Brain microvascular endothelial cell (primary cell): ENCODE data around the gene TCF4.

Experiments used
- DNase-seq: peaks from one replicate; pipeline ENCODE4 v3.0.0-alpha.2; 2020
- H3K27ac ChIP-seq: fragments of 250-450 bp; sonication (Bioruptor Pico); 2 replicates; pipeline ENCODE4 v1.5.1; 2020; ENCODE audit warnings: mild to moderate bottlenecking, moderate library complexity
- H3K27me3 ChIP-seq: fragments of 250-450 bp; sonication (Bioruptor Pico); replicated peaks from 2 replicates; pipeline ENCODE4 v1.5.1; 2020; ENCODE audit warnings: mild to moderate bottlenecking
- H3K36me3 ChIP-seq: fragments of 250-450 bp; sonication (Bioruptor Pico); replicated peaks from 2 replicates; pipeline ENCODE4 v1.5.1; 2020; ENCODE audit warnings: mild to moderate bottlenecking
- H3K4me3 ChIP-seq: 2 replicates; pipeline ENCODE4 v1.5.1; 2011; ENCODE audit warnings: low read depth, mild to moderate bottlenecking, control low read depth, low read length, moderate library complexity
- CTCF ChIP-seq: IDR thresholded peaks from 2 replicates; pipeline ENCODE4 v1.5.1; 2011; ENCODE audit warnings: low read depth, mild to moderate bottlenecking, moderate library complexity, low read length, control low read depth, inconsistent platforms; ENCODE audit errors: missing control alignments
- in situ Hi-C: cut with HindIII; loops from 2 replicates; pipeline ENCODE4 v1.10.0; 2017; ENCODE audit warnings: low sequenced_read_pairs, low pct_ligation_motif_present

The TCF4 gene

GRCh38 chr18:55506074-55506473 is 81.9 kb downstream of the TCF4 start:
- no peak overlapping the region for H3K4me3 ChIP-seq
- in situ Hi-C loops, result no loop called here
- H3K36me3 ChIP-seq, result no peaks in the 10 kb centered on the region
- DNase-seq, result no peak
- no peaks in the 10 kb centered on the region for H3K27me3 ChIP-seq
- TF ChIP-seq CTCF, result no peak
- no peak overlapping the region for H3K27ac ChIP-seq

- no peak for TF ChIP-seq CTCF
- in situ Hi-C loops, result no loop called here
Observed at GRCh38 chr18:55504808-55505207, 83.2 kb downstream of the TCF4 start.

GRCh38 chr18:55503167-55503820 is 84.7 kb downstream of the TCF4 start:
- in situ Hi-C loops, result no loop called here
- no peak overlapping the region for H3K4me3 ChIP-seq
- no peaks in the 10 kb centered on the region for H3K27me3 ChIP-seq
- H3K27ac ChIP-seq, result no peak overlapping the region
- no peaks in the 10 kb centered on the region for H3K36me3 ChIP-seq
- no peak for TF ChIP-seq CTCF
- DNase-seq, result no peak

More at GRCh38 chr18:55504808-55505207, 83.2 kb downstream of the TCF4 start:
- Histone ChIP-seq H3K27ac (no peak overlapping the region), H3K4me3 (no peak overlapping the region), H3K36me3 (no peaks in the 10 kb centered on the region), H3K27me3 (no peaks in the 10 kb centered on the region)
- DNase-seq, result no peak

- in situ Hi-C loops, result no loop called here
- Histone ChIP-seq H3K4me3 (no peak overlapping the region), H3K27me3 (no peaks in the 10 kb centered on the region), H3K36me3 (no peaks in the 10 kb centered on the region), H3K27ac (peak overlapping the region; percentile 82)
- TF ChIP-seq CTCF, result no peak
- DNase-seq, result no peak
Observed at GRCh38 chr18:55501982-55502710, 85.8 kb downstream of the TCF4 start.

- Histone ChIP-seq H3K27ac (peak overlapping the region; percentile 82), H3K4me3 (no peak overlapping the region), H3K27me3 (no peaks in the 10 kb centered on the region), H3K36me3 (no peaks in the 10 kb centered on the region)
- DNase-seq, result no peak
- in situ Hi-C loops, result no loop called here
- no peak for TF ChIP-seq CTCF
Observed at GRCh38 chr18:55501579-55501978, 86.4 kb downstream of the TCF4 start.
